ENCODE results near the gene UPF3A. TPM values are rescaled to one million over a fixed set of nuclear protein-coding genes. Genes with fewer than 3 reads are reported as not detected.

The UPF3A gene
- total and polyA plus RNA-seq, 10 of the 15 experiments (the other 5 are each of a cell fraction or from before 2014, with no cell fraction given), result 18.6 to 61.5 (median 43.3) TPM

DNA sequence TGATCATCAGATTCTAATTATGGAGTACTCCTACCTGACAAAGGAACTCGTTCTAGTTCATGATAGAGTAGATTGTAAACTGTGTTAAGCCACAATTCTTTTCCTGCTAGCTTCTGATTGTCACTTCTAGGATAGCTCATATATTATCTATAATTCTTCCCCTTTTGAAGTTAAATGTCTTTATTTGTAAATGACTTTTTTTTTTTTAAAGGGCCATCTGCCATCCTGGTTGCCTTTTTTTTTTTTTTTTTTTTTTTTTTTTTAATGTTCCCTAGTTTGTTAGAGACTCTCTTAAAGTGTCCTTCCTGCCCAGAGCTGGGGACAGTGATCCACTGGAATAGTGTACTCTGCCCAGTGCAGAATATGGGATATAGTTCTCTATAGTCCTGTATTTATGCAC is 37.2 kb downstream of the UPF3A start:
- Histone ChIP-seq H3K27me3 (replicated peaks in 1 of 2; ENCODE audit: control insufficient read depth in 2 of 2, insufficient read depth in 2 of 2, low read length in 1 of 2) (no peaks in the 10 kb centered on the region), H3K36me3 (ENCODE audit: control insufficient read depth in 2 of 2, insufficient read depth in 2 of 2, low read length in 1 of 2) (peaks cover 2 to 9% of the 10 kb centered on the region in 2 experiments; a peak in 3 of 4 replicates), H3K4me3 (peak overlapping the region; percentile 29; the same call in 1 of the 2 replicates), H2AFZ (ENCODE audit: control insufficient read depth, low read depth, low read length) (no peak overlapping the region), H3K9me3 (replicated peaks; ENCODE audit: control insufficient read depth, insufficient read depth, low read length) (no peaks in the 10 kb centered on the region), H3K9ac (ENCODE audit: control insufficient read depth, insufficient read depth, low read length) (no peak overlapping the region), H3K27ac (ENCODE audit: control insufficient read depth, insufficient read depth) (no peak overlapping the region), H4K20me1 (ENCODE audit: control insufficient read depth, insufficient read depth) (peaks cover 2% of the 10 kb centered on the region; the same call in 1 of the 2 replicates), H3K79me2 (ENCODE audit: control insufficient read depth, insufficient read depth, low read length) (peaks cover 71% of the 10 kb centered on the region), H3K4me1 (ENCODE audit: control insufficient read depth, insufficient read depth, low read length) (no peaks in the 10 kb centered on the region), H3K4me2 (ENCODE audit: control insufficient read depth, insufficient read depth) (no peak overlapping the region; the same call in 1 of the 2 replicates)
- POLR2A ChIA-PET, result interaction anchor here (0.7 to 3.5 kb wide), 7 partner anchors 15 to 500 kb away, joined by 3 to 19 read pairs (median 8); partner anchors contain the start of gene UPF3A
- 5% methylated on average over 1 of the region's 1 CpG for WGBS (ENCODE audit: insufficient coverage, insufficient replicate concordance, low lambda C conversion rate, missing lambda C conversion rate)
- TF ChIP-seq, protein P1, sequence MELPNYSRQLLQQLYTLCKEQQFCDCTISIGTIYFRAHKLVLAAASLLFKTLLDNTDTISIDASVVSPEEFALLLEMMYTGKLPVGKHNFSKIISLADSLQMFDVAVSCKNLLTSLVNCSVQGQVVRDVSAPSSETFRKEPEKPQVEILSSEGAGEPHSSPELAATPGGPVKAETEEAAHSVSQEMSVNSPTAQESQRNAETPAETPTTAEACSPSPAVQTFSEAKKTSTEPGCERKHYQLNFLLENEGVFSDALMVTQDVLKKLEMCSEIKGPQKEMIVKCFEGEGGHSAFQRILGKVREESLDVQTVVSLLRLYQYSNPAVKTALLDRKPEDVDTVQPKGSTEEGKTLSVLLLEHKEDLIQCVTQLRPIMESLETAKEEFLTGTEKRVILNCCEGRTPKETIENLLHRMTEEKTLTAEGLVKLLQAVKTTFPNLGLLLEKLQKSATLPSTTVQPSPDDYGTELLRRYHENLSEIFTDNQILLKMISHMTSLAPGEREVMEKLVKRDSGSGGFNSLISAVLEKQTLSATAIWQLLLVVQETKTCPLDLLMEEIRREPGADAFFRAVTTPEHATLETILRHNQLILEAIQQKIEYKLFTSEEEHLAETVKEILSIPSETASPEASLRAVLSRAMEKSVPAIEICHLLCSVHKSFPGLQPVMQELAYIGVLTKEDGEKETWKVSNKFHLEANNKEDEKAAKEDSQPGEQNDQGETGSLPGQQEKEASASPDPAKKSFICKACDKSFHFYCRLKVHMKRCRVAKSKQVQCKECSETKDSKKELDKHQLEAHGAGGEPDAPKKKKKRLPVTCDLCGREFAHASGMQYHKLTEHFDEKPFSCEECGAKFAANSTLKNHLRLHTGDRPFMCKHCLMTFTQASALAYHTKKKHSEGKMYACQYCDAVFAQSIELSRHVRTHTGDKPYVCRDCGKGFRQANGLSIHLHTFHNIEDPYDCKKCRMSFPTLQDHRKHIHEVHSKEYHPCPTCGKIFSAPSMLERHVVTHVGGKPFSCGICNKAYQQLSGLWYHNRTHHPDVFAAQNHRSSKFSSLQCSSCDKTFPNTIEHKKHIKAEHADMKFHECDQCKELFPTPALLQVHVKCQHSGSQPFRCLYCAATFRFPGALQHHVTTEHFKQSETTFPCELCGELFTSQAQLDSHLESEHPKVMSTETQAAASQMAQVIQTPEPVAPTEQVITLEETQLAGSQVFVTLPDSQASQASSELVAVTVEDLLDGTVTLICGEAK (IDR thresholded peaks at IDR 0.05; ENCODE audit: borderline replicate concordance), result 0 out of 2 replicates have a peak, but pooled peaks have one; percentile 44
- peak; percentile 84 for TF ChIP-seq ZNF384 (IDR thresholded peaks at IDR 0.05; ENCODE audit: borderline replicate concordance, low read depth, low read length)
- no peak for TF ChIP-seq SMAD1 (IDR thresholded peaks at IDR 0.05; ENCODE audit: low read depth, partially characterized antibody)
- BruUV-seq (replicated peaks), result no TSS peak
- no peak for FAIRE-seq
- intact Hi-C loops (cut with micrococcal nuclease; ENCODE audit: unreplicated experiment) (no loop called here), in situ Hi-C loops (cut with MboI) (no loop called here)
- SMC1A ChIA-PET (ENCODE audit: uncharacterized antibody, unreplicated experiment), result interaction anchor here (1.2 to 5.2 kb wide), 3 partner anchors 9 to 24 kb away, joined by 3 to 43 read pairs (median 6); no protein-coding TSS in a partner anchor
- no peak for DNase-seq (ENCODE audit: low read depth, low spot score)
- no peak for ATAC-seq
- CTCF ChIA-PET, result interaction anchor here (1.0 to 2.5 kb wide), 3 partner anchors 9 to 38 kb away, joined by 5 to 11 read pairs (median 5); no protein-coding TSS in a partner anchor
- RAD21 ChIA-PET (ENCODE audit: unreplicated experiment), result interaction anchor here (0.6 to 1.6 kb wide), 5 partner anchors 16 to 171 kb away, joined by 3 to 6 read pairs (median 4); no protein-coding TSS in a partner anchor

Data from GM12878 (cell line).